HEK293 (cell line): ENCODE measurements around the gene HMGN4.

Source experiments
- EGR2 ChIP-seq: fragments of 450-650 bp; formaldehyde crosslinking; IDR thresholded peaks from 2 replicates; pipeline ENCODE4 v1.5.1; 2016; ENCODE audit warnings: low read depth, missing biosample characterization, missing genetic modification characterization
- HOXA7 ChIP-seq: sonication (generic); formaldehyde crosslinking; IDR thresholded peaks from 2 replicates; pipeline ENCODE4 v1.8.1; 2022; ENCODE audit warnings: missing genetic modification reagents, borderline replicate concordance
- MEIS1 ChIP-seq: sonication (generic); formaldehyde crosslinking; IDR thresholded peaks from 2 replicates; pipeline ENCODE4 v1.8.1; 2022; ENCODE audit warnings: missing genetic modification reagents, mild to moderate bottlenecking, borderline replicate concordance
- PRDM1 ChIP-seq: fragments of 450-650 bp; formaldehyde crosslinking; IDR thresholded peaks from 2 replicates; pipeline ENCODE4; 2016; ENCODE audit warnings: missing biosample characterization, missing genetic modification characterization
- RBAK ChIP-seq: fragments of 450-650 bp; formaldehyde crosslinking; IDR thresholded peaks from 2 replicates; pipeline ENCODE4 v1.5.1; 2016; ENCODE audit warnings: missing biosample characterization, missing genetic modification characterization
- ZBTB11 ChIP-seq: fragments of 450-650 bp; formaldehyde crosslinking; conservative IDR thresholded peaks from 2 replicates; pipeline ENCODE4 v1.5.1; 2016; ENCODE audit warnings: low read depth, missing biosample characterization, missing genetic modification characterization
- ZFP41 ChIP-seq: fragments of 450-650 bp; formaldehyde crosslinking; IDR thresholded peaks from 2 replicates; pipeline ENCODE4 v1.5.1; 2016; ENCODE audit warnings: missing biosample characterization, missing genetic modification characterization, borderline replicate concordance
- ZIC2 ChIP-seq: fragments of 450-650 bp; formaldehyde crosslinking; IDR thresholded peaks from 2 replicates; pipeline ENCODE4 v1.5.1; 2016; ENCODE audit warnings: missing biosample characterization, missing genetic modification characterization
- ZNF2 ChIP-seq: fragments of 450-650 bp; formaldehyde crosslinking; IDR thresholded peaks from 2 replicates; pipeline ENCODE4 v1.5.1; 2016; ENCODE audit warnings: missing biosample characterization, missing genetic modification characterization
- ZNF23 ChIP-seq: fragments of 450-650 bp; formaldehyde crosslinking; IDR thresholded peaks from 2 replicates; pipeline ENCODE4 v1.5.1; 2016; ENCODE audit warnings: missing biosample characterization, missing genetic modification characterization, borderline replicate concordance
- ZNF248 ChIP-seq: fragments of 450-650 bp; formaldehyde crosslinking; IDR thresholded peaks from 2 replicates; pipeline ENCODE4 v1.5.1; 2017; ENCODE audit warnings: missing biosample characterization, missing genetic modification characterization
- ZNF302 ChIP-seq: fragments of 450-650 bp; formaldehyde crosslinking; IDR thresholded peaks from 2 replicates; pipeline ENCODE4 v1.5.1; 2016; ENCODE audit warnings: missing biosample characterization, missing genetic modification characterization, low read depth
- ZNF324 ChIP-seq: fragments of 450-650 bp; formaldehyde crosslinking; IDR thresholded peaks from 2 replicates; pipeline ENCODE4 v1.5.1; 2016; ENCODE audit warnings: missing biosample characterization, missing genetic modification characterization
- ZNF366 ChIP-seq: fragments of 450-650 bp; formaldehyde crosslinking; conservative IDR thresholded peaks from 2 replicates; pipeline ENCODE4 v1.5.1; 2016; ENCODE audit warnings: missing biosample characterization, missing genetic modification characterization
- ZNF514 ChIP-seq: fragments of 450-650 bp; formaldehyde crosslinking; IDR thresholded peaks from 2 replicates; pipeline ENCODE4 v1.5.1; 2016; ENCODE audit warnings: missing biosample characterization, missing genetic modification characterization
- ZNF544 ChIP-seq: fragments of 450-650 bp; formaldehyde crosslinking; IDR thresholded peaks from 2 replicates; pipeline ENCODE4 v1.5.0; 2017; ENCODE audit warnings: missing biosample characterization, missing genetic modification characterization
- ZNF561 ChIP-seq: fragments of 450-650 bp; IDR thresholded peaks from 2 replicates; pipeline ENCODE4 v1.5.1; 2018; ENCODE audit warnings: missing biosample characterization, missing genetic modification characterization, borderline replicate concordance
- ZNF792 ChIP-seq: fragments of 450-650 bp; formaldehyde crosslinking; IDR thresholded peaks from 2 replicates; pipeline ENCODE4 v1.5.1; 2016; ENCODE audit warnings: missing biosample characterization, missing genetic modification characterization
- ZSCAN18 ChIP-seq: fragments of 450-650 bp; formaldehyde crosslinking; IDR thresholded peaks from 2 replicates; pipeline ENCODE4 v1.5.1; 2016; ENCODE audit warnings: missing biosample characterization, missing genetic modification characterization
- ZXDB ChIP-seq: fragments of 450-650 bp; formaldehyde crosslinking; IDR thresholded peaks from 2 replicates; pipeline ENCODE4 v1.5.1; 2016; ENCODE audit warnings: missing biosample characterization, missing genetic modification characterization
- TF ChIP-seq, protein P1 (sequence below): fragments of 450-650 bp; formaldehyde crosslinking; IDR thresholded peaks from 2 replicates; pipeline ENCODE4 v1.5.1; 2016; ENCODE audit warnings: missing biosample characterization, missing genetic modification characterization
- TF ChIP-seq, protein P2 (sequence below): fragments of 450-650 bp; formaldehyde crosslinking; IDR thresholded peaks from 2 replicates; pipeline ENCODE4 v1.5.1; 2016; ENCODE audit warnings: missing biosample characterization, missing genetic modification characterization
- TF ChIP-seq, protein P3 (sequence below): fragments of 450-650 bp; formaldehyde crosslinking; IDR thresholded peaks from 2 replicates; pipeline ENCODE4 v1.5.1; 2016; ENCODE audit warnings: missing biosample characterization, missing genetic modification characterization
- TF ChIP-seq, protein P4 (sequence below): fragments of 450-650 bp; formaldehyde crosslinking; IDR thresholded peaks from 2 replicates; pipeline ENCODE4 v1.5.1; 2016; ENCODE audit warnings: missing biosample characterization, missing genetic modification characterization

HMGN4 gene

DNA sequence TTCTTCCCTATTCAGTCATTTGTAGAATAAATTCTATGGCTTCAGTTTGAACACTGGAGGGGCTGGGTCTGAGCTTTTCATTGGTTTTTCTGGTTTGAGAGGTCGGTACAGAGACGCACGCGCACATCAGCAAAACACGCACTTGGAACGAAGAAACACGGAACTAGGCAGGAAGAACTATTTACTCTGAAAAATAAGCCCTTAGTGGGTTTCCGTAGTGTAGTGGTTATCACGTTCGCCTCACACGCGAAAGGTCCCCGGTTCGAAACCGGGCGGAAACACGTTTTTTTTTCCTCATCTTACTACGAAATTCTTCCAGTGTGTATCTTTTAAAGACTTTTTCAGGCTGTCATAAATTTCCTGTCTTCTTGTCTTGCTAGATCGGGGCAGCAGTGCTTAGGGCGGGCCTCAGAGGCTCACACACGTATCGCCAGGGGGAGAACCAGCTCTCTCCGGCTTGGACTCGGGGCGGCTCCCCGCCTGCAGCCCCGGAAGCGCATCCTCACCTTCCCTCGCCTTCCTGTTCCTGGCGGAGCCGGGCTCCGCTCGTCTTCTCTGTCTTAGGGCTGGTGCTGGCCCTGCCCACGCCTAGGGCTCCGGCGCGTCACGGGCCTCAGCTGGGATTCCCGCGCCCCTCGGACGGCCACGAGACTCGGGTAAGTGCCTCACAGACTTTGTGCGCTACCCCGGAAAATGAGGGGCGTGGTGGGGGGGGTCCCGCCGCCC, at the start of gene HMGN4 (continued):
- TF ChIP-seq ZSCAN18 (tag by site-specific recombination): no peak
- TF ChIP-seq MEIS1 (CRISPR knock-in tag): no peak
- TF ChIP-seq ZFP41 (tag by site-specific recombination): no peak
- TF ChIP-seq, protein P1, sequence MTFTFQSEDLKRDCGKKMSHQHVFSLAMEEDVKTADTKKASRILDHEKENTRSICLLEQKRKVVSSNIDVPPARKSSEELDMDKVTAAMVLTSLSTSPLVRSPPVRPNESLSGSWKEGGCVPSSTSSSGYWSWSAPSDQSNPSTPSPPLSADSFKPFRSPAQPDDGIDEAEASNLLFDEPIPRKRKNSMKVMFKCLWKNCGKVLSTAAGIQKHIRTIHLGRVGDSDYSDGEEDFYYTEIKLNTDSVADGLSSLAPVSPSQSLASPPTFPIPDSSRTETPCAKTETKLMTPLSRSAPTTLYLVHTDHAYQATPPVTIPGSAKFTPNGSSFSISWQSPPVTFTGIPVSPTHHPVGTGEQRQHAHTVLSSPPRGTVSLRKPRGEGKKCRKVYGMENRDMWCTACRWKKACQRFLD (tag by site-specific recombination): no peak
- TF ChIP-seq PRDM1 (tag by site-specific recombination): no peak
- TF ChIP-seq HOXA7 (CRISPR knock-in tag): no peak
- TF ChIP-seq ZNF302 (tag by site-specific recombination): no peak
- TF ChIP-seq ZNF2 (tag by site-specific recombination): no peak
- TF ChIP-seq ZIC2 (tag by site-specific recombination): 0 out of 2 replicates have a peak, but pooled peaks have one; percentile 12
- TF ChIP-seq ZNF366 (tag by site-specific recombination): 0 out of 2 replicates have a peak, but pooled peaks have one; percentile 2
- TF ChIP-seq ZNF324 (tag by site-specific recombination): peak; percentile 79
- TF ChIP-seq RBAK: no peak
- TF ChIP-seq ZBTB11 (tag by site-specific recombination): peak; percentile 94
- 0 out of 2 replicates have a peak, but pooled peaks have one; percentile 17 for TF ChIP-seq ZNF792 (tag by site-specific recombination)
- no peak for TF ChIP-seq ZNF544
- TF ChIP-seq, protein P2, sequence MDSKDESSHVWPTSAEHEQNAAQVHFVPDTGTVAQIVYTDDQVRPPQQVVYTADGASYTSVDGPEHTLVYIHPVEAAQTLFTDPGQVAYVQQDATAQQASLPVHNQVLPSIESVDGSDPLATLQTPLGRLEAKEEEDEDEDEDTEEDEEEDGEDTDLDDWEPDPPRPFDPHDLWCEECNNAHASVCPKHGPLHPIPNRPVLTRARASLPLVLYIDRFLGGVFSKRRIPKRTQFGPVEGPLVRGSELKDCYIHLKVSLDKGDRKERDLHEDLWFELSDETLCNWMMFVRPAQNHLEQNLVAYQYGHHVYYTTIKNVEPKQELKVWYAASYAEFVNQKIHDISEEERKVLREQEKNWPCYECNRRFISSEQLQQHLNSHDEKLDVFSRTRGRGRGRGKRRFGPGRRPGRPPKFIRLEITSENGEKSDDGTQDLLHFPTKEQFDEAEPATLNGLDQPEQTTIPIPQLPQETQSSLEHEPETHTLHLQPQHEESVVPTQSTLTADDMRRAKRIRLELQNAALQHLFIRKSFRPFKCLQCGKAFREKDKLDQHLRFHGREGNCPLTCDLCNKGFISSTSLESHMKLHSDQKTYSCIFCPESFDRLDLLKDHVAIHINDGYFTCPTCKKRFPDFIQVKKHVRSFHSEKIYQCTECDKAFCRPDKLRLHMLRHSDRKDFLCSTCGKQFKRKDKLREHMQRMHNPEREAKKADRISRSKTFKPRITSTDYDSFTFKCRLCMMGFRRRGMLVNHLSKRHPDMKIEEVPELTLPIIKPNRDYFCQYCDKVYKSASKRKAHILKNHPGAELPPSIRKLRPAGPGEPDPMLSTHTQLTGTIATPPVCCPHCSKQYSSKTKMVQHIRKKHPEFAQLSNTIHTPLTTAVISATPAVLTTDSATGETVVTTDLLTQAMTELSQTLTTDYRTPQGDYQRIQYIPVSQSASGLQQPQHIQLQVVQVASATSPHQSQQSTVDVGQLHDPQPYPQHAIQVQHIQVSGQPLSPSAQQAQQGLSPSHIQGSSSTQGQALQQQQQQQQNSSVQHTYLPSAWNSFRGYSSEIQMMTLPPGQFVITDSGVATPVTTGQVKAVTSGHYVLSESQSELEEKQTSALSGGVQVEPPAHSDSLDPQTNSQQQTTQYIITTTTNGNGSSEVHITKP (tag by site-specific recombination): peak; percentile 13; the same call in 1 of the 2 replicates
- TF ChIP-seq ZNF23: no peak; the same call in 1 of the 2 replicates
- no peak for TF ChIP-seq ZNF248
- no peak; the same call in 1 of the 2 replicates for TF ChIP-seq EGR2 (tag by site-specific recombination)
- TF ChIP-seq, protein P3, sequence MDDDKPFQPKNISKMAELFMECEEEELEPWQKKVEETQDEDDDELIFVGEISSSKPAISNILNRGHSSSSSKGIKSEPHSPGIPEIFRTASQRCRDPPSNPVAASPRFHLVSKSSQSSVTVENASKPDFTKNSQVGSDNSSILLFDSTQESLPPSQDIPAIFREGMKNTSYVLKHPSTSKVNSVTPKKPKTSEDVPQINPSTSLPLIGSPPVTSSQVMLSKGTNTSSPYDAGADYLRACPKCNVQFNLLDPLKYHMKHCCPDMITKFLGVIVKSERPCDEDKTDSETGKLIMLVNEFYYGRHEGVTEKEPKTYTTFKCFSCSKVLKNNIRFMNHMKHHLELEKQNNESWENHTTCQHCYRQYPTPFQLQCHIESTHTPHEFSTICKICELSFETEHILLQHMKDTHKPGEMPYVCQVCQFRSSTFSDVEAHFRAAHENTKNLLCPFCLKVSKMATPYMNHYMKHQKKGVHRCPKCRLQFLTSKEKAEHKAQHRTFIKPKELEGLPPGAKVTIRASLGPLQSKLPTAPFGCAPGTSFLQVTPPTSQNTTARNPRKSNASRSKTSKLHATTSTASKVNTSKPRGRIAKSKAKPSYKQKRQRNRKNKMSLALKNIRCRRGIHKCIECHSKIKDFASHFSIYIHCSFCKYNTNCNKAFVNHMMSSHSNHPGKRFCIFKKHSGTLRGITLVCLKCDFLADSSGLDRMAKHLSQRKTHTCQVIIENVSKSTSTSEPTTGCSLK (tag by site-specific recombination): no peak
- no peak for TF ChIP-seq ZNF514
- peak; percentile 93 for TF ChIP-seq ZNF561
- TF ChIP-seq, protein P4, sequence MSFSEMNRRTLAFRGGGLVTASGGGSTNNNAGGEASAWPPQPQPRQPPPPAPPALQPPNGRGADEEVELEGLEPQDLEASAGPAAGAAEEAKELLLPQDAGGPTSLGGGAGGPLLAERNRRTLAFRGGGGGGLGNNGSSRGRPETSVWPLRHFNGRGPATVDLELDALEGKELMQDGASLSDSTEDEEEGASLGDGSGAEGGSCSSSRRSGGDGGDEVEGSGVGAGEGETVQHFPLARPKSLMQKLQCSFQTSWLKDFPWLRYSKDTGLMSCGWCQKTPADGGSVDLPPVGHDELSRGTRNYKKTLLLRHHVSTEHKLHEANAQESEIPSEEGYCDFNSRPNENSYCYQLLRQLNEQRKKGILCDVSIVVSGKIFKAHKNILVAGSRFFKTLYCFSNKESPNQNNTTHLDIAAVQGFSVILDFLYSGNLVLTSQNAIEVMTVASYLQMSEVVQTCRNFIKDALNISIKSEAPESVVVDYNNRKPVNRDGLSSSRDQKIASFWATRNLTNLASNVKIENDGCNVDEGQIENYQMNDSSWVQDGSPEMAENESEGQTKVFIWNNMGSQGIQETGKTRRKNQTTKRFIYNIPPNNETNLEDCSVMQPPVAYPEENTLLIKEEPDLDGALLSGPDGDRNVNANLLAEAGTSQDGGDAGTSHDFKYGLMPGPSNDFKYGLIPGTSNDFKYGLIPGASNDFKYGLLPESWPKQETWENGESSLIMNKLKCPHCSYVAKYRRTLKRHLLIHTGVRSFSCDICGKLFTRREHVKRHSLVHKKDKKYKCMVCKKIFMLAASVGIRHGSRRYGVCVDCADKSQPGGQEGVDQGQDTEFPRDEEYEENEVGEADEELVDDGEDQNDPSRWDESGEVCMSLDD (tag by site-specific recombination): peak; percentile 71
- TF ChIP-seq ZXDB (tag by site-specific recombination): peak; percentile 28
